HG03196 (cell line): ENCODE results near the gene CTNNA2.

Experiments
- ATAC-seq: cut with Tn5 transposase; IDR thresholded peaks from one replicate; pipeline ENCODE4 v1.9.1; 2021; ENCODE audit not compliant: unreplicated experiment

CTNNA2 gene

GRCh38 chr2:79975791-79976565 is 463.1 kb downstream of the CTNNA2 start:
- ATAC-seq: no peak

- no peak for ATAC-seq
Observed at GRCh38 chr2:79977792-79978191, 464.9 kb downstream of the CTNNA2 start.

GRCh38 chr2:79980116-79980515 is 467.3 kb downstream of the CTNNA2 start:
- ATAC-seq: no peak

DNA sequence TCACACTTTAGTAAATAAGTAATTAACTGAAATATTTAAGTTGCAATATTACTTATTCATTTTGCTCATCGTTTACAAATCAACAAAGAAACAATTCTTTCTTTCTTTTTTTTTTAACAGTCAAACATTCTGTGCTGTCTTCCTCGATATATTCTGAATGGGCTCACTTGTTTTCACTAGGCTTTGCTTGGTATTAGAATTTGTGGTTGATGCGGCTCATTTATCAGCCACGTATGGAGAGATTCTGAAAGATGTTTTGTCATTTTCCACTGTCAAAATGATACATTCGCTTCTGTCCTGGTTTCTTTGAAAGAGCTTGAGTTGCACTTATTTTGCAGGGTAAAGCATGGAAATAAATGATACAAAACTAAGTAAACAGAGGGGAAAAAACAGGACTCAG is 468.0 kb downstream of the CTNNA2 start:
- no peak for ATAC-seq

DNA sequence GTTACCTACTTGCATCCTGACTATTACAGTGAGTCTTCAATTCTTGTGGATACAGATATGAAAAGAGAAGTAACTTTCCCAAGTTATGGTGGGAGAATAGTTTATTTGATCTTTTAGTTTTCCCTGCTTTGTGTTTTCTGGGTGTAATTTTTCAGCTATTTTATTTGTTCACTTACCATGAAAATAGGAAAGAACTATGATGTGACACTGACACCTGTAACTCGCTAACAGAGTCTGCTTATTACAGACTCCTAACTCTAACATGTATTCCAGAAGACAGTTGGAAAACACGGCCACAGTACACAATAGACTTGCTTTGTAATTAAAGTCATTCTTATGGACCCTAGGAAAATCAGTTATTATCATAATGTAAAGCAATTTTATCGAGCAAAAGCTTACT is 468.5 kb downstream of the CTNNA2 start:
- no peak for ATAC-seq

DNA sequence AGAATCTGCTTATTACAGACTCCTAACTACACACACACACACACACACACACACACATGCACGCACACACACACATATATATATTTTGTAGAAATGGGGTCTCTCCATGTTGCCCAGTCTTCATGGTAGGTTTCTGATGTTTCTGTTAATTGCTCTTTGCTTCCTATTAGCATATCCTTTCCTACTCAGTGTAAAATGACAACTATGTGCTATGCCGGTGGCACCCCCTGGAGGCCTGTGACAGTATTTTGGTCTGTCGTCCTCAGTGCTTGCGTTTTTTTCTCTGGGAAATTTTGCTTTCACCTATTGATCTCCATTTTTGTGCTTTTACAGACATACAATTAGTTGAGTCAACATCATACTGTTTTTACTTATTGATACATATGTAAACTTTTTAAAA is 469.6 kb downstream of the CTNNA2 start:
- ATAC-seq: no peak

- no peak for ATAC-seq
Observed at GRCh38 chr2:79984476-79984875, 471.6 kb downstream of the CTNNA2 start.

- no peak for ATAC-seq
Observed at GRCh38 chr2:79985145-79985544, 472.3 kb downstream of the CTNNA2 start.

- no peak for ATAC-seq
Observed at GRCh38 chr2:79985571-79985970, 472.7 kb downstream of the CTNNA2 start.

GRCh38 chr2:79993144-79993543 is 480.3 kb downstream of the CTNNA2 start:
- no peak for ATAC-seq

GRCh38 chr2:79994161-79994560 is 481.3 kb downstream of the CTNNA2 start:
- no peak for ATAC-seq

GRCh38 chr2:79994965-79995364 is 482.1 kb downstream of the CTNNA2 start:
- no peak for ATAC-seq

GRCh38 chr2:79996709-79997108 is 483.9 kb downstream of the CTNNA2 start:
- ATAC-seq: no peak

GRCh38 chr2:80001701-80002101 is 488.9 kb downstream of the CTNNA2 start:
- ATAC-seq: no peak

DNA sequence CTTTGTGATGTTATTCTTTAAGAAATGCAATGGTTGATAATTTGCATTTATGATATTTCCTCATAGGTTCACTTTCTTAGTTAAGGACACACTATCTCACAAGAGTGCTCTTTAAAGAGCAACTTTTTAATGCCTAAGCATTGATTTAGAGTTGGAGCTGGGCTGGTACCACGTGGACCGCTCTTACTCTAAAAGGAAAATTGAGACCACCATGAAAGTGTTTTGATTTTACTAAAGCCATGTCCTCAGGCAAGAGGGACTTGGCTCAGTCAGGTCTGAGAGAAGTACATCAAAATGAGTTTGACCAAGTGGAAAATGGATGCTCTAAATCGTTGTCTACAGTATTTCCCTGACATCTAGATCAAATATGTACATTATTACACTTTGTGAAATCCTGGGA is 489.3 kb downstream of the CTNNA2 start:
- ATAC-seq: no peak

DNA sequence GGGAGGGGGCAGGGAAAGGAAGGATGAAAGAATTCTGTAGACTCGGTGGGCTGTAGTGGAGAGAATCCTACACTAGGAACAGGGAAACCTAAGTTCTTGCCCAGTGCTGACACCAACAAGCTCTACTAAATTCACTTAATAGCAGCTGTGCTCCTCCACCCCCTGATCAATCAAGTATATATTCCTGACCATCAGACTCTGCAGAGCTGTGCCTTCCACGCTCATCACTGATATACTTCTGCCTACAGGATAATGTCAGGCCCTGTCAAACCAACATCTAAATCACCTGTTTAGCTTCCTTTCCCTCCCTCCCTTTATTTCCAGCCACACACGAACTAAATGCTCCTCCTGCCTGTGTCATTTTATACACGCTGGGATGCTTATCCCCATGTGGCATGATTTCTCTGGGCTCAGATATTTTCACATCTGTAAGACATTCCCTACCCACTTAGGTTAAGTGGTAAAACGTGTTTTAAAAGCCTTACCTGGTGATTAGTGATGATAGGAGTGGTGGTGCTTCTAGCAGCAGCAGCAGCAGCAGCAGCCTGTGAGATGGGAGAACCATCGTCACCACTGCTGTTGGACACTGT is 489.8 kb downstream of the CTNNA2 start:
- no peak for ATAC-seq

DNA sequence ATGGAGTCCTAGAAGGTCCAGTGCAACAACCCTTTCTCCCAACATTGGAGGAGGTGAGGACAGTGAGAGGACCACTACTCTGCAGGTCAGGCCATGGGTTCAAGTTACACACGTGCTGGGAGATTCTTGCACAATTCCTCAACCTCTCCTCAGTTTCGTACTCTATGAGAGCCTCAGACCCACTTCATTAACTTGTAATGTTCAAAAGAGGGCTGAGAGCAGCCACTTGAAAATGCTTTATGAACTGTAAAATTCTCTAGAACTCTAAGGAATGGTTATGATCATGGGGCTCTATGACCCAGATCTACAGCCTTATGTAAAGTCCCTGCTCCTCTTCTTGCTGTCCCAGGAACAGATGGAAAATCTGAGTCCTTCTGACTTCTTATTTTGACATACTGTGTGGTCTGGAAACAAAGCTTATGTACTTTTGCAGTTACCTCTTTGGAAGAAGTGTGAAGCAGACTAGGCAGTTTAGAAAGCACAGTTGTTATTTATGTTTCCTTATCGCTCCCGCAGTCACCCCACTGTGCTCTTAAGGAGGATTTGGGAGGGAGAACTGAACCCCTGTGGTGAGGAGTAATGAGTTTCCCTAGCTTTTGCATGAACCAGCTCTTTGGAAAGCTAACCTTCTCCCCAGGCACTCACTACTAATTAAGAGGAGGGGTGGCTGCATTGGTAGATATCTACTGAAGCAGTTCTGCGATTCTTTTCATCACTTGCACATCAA is 495.1 kb downstream of the CTNNA2 start:
- ATAC-seq: no peak

- ATAC-seq: no peak
Observed at GRCh38 chr2:80008596-80008995, 495.7 kb downstream of the CTNNA2 start.

GRCh38 chr2:80009211-80009610 is 496.4 kb downstream of the CTNNA2 start:
- no peak for ATAC-seq

DNA sequence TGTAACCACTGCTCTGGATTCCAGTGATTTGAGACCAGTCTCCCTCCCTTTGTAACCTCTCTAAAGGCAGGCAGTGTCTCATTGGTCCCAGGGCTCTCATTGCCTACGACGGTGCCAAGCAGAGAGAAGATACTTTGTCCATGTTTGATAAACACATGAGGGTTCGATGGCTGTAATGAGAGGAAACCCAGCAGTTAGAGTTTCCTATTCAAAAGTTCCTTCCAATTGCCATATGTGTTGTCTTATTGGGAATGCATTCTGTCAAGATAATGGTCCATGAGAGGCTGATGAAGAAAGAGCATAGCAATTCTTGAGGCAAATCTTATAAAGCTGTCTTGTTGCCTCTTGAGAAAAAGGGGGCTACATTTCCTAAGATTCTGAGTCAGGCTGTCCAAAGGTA is 499.2 kb downstream of the CTNNA2 start:
- no peak for ATAC-seq

GRCh38 chr2:80014637-80015036 is 501.8 kb downstream of the CTNNA2 start:
- ATAC-seq: no peak

- ATAC-seq: no peak
Observed at GRCh38 chr2:80016171-80016570, 503.3 kb downstream of the CTNNA2 start.
